Epithelial cell of proximal tubule (primary cell): Measurements from ENCODE around the gene CTIF. TPM values are rescaled to one million over a fixed set of nuclear protein-coding genes. Genes with fewer than 3 reads are reported as not detected.

Experiments
- DNase-seq: peaks from one replicate; pipeline ENCODE4 v3.0.0-alpha.2; 2011; ENCODE audit warnings: low read depth
- H3K4me3 ChIP-seq: 2 replicates; pipeline ENCODE4 v1.5.1; 2011; ENCODE audit warnings: low read depth, mild to moderate bottlenecking, low read length
- total RNA-seq: library from RNA; depleted of rRNA; stranded (reverse); fragments of >200 nt; gene quantifications from 2 replicates; pipeline ENCODE4 v1.2.3, GENCODE V29; 2015
- TF ChIP-seq, protein P1 (sequence below): conservative IDR thresholded peaks from 2 replicates; pipeline ENCODE4 v1.5.1; 2012; ENCODE audit warnings: low read depth, mild to moderate bottlenecking, low read length

CTIF gene
- total RNA-seq, 1 donor from 2014 or later, result 12.9 TPM

DNA sequence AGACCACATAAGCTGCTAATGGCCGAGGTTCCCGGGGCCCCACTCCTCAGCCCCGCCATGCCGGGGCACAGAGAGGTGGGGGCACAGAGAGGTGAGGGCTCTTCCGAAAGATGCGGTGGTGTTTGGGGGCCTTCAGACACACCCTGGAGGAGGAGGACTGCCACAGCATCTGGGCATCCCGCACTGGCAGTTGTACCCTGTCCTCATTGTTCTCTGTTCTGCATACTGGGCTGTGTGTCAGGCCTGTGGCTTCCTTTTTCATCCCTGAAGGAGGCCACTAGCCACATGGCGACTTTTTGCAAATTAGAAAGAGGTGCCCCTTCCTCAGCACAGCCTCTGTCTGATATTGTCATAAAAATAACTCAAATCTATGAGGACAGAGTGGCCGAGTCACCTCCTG, 150.1 kb downstream of the CTIF start:
- TF ChIP-seq, protein P1, sequence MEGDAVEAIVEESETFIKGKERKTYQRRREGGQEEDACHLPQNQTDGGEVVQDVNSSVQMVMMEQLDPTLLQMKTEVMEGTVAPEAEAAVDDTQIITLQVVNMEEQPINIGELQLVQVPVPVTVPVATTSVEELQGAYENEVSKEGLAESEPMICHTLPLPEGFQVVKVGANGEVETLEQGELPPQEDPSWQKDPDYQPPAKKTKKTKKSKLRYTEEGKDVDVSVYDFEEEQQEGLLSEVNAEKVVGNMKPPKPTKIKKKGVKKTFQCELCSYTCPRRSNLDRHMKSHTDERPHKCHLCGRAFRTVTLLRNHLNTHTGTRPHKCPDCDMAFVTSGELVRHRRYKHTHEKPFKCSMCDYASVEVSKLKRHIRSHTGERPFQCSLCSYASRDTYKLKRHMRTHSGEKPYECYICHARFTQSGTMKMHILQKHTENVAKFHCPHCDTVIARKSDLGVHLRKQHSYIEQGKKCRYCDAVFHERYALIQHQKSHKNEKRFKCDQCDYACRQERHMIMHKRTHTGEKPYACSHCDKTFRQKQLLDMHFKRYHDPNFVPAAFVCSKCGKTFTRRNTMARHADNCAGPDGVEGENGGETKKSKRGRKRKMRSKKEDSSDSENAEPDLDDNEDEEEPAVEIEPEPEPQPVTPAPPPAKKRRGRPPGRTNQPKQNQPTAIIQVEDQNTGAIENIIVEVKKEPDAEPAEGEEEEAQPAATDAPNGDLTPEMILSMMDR, result no peak
- no peak for DNase-seq
- no peak overlapping the region for H3K4me3 ChIP-seq

DNA sequence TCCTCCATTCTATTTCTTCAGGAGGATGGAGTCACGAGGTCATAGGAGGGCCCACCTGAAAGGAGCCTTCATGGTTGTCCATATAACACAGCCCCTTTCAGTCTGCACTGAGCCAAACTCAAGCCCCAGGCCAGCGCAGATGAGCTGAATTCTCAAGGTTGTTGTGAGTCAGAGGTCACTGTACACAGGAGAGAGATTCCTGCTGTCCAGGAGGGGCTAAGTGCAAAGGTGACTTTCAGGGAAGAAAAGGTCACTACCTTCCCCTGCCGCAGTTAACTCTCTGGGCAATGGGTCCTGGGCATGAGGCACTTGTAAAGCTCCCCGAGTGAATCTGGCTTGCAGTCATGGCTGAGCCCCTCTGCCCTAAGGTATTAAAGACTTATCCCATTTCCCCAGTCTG, 150.7 kb downstream of the CTIF start:
- TF ChIP-seq, protein P1, result no peak
- no peak overlapping the region for H3K4me3 ChIP-seq
- DNase-seq, result no peak

DNA sequence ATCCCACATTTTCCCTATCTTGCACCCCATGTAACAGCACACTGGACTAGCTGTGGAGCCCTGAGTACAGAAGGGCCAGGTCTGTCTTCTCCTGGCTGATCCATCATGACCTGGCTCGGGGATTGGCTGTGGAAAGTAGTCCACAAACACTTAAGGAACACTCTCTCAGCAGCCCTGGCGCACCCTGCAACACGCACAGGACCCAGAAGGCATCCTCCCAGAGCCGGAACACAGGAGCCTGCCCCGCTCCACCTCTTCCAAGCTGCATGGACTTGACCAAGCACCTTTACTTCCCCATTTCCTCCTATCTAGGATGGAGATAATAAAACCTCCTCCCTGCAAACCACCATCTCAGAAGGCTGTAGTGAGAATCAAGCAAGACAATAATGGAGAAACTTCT, 151.7 kb downstream of the CTIF start:
- TF ChIP-seq, protein P1, result no peak
- no peak for DNase-seq
- no peak overlapping the region for H3K4me3 ChIP-seq

DNA sequence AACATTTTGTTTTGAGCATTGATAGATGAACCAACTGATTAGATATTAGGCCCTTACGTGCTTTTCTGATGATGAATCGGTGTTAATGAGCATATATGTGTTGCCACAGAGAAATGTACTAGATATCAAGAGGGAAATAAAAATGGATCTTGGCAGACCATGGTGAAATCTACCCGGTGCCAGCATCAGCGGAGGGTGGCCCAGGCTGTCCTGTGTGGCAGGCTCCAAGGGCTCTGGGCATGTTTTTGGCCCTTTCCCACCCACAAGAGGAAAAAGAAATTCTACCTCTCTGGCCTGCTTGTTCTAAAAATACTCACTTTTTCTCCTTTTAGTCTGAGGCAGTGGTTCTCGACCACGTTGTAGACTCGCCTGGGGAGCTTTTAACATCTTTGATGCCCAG, 154.2 kb downstream of the CTIF start:
- DNase-seq, result no peak
- TF ChIP-seq, protein P1, result no peak
- H3K4me3 ChIP-seq, result no peak overlapping the region

DNA sequence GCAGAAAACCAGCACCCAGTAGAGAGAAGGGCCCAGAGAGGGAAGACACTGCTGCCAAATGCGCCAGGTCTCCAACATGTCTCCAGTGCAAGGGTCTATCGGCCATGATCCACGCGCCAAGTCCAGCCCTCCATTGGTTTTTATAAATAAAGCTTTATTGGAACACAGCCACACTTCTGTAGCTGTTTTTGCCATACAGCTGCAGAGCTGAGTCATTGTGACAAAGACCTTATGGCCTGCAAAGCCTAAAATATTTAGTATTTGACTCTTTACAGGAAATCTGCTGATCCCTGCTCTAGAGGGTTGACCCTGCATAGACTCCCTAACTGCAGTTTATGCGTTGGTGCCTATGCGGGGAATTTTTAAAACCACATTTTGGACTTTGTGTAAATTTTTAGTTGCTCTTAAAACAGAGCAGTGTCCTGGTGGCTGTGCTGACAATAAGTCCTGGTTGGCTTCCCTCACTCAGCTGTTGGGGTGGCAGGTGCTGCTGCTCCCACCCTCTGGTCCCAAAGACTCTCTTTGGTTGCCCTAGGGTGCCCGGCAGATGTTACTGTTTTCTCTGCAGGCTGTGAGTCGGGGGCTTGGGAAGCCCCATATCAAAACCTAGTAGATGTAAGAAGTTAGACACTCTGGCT, 154.9 kb downstream of the CTIF start:
- no peak for DNase-seq
- TF ChIP-seq, protein P1, result no peak
- H3K4me3 ChIP-seq, result no peak overlapping the region

DNA sequence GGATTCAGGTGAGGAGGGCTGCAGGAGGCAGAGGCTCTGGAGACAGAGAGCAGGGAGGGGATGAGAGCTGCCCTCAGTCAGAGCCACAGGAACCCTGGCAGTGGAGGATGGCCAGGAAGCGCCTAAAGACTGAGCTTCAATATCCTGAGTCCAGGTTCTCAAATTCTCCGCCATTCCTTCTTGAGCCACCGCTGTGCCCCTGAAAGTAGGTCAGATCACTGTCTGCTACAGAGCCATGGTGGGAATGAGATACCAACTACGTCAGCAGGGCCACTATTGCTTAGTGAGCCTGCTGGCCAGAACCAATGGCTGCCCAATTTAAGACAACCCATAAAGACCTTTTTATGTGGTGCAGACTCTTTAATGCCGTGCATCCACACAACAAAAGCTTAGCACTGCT, 155.5 kb downstream of the CTIF start:
- DNase-seq, result no peak
- TF ChIP-seq, protein P1, result no peak
- H3K4me3 ChIP-seq, result no peak overlapping the region

DNA sequence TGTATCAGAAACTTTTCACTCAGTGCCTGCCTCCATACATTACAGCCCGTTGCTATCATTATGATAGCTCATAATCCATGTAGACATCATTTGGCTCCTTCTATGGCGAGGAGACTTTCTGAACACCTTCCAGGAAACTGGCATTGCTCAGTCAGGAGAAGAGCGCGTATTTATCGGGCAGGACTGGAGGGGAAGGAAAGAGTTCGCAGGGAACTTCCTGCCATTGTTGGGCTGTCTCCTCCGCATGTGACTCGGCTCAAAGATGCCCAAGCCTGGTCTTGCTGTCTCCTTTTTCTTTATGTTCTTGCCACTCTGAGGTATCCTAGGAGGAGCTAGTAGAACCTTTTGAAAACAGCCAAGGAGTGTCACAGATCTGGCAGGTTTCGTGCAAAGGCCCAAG, 156.8 kb downstream of the CTIF start:
- DNase-seq, result no peak
- TF ChIP-seq, protein P1, result no peak
- H3K4me3 ChIP-seq, result no peak overlapping the region
